ENCODE measurements around the gene WDR49.

The WDR49 gene

DNA sequence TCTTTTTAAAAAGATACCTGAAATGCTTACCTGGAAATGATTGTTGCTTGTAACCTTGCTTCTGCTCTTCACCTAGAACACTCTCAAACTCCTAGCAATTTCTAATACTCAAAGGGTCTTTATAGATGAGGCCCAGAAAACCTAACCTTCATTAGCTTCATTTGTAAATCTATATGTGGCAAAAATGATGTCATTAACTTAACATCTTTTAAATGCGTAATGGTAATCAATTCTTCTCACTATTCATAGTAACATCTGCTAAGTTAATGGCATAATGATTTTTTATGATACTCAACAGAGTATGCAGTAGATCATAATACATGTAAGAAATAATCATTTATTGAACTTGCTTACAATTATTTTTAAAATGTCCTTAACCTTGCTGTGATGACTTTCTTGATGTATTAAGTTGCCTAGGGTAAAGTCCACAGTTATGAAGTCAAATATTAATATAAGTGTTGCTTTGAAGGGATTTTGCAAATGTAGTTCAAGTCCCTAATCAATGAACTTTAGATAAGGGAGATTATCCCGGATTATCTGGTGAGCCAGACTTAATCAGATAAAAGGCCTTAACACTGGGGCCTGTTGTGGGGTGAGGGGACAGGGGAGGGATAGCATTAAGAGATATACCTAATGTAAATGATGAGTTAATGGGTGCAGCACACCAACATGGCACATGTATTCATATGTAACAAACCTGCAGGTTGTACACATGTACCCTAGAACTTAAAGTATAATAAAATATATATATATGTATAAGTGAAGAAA, 169.8 kb downstream of the WDR49 start:
- DNase-seq, result no peak

DNA sequence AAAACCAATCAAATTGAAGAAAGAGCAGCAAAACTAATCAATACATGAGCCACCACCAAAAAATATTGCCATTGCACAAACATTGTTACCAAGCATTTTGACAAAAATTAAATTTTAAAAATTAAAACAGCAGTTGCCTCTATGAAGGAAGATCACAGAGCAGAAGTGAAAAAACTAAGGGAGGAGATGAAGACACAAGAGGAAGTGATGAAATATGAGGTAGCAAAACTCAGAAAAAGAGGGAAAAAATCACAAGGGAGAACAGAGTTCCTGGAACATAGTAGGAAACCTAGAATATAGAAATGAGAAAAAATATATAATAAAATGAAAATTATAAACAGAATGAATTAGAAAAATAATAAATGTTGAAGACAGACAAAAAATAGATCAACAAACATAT, 172.6 kb downstream of the WDR49 start:
- DNase-seq, result no peak

DNA sequence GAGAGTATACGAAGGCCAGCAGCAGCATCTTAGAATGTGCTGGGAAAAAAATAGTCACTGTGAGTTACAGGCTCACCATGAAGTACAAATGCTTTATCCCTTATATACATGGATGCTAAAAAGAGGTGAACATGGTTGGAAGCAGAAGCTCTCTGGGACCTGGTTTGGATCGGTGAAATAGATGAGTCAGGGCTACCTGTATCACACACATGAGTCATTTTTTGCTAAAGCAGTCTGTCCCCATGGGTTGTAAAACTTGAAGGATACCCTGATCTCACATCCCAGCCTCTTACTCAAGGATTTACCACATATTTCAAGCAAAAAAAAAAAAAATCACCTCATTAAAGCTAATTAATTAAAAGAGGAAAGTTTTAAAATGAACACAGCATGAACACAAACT, 173.0 kb downstream of the WDR49 start:
- no peak for DNase-seq

DNA sequence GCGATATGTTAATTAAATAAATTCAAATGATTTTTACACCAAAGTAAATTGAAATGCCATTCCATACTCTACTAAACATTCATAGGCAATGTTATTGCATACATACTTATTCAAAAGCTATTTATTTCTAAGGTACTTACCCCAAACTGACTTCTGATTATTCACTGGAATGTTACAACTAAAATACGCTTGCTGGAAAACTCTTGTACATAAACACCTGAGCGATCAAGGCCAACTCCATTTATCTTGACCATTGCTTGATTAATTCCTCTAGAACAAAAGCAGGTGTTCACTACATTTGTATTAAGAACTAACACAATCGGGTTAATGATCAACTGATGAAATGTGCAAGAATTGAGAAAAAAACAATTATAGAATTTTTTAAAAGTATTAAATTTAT, 179.9 kb downstream of the WDR49 start, which contains the start of gene SERPINI2:
TSS of gene SERPINI2 (minus strand) at position 180 of the 400 bp plus-strand sequence. CDS start 2,208 bp downstream, outside the sequence.
- DNase-seq, result no peak

DNA sequence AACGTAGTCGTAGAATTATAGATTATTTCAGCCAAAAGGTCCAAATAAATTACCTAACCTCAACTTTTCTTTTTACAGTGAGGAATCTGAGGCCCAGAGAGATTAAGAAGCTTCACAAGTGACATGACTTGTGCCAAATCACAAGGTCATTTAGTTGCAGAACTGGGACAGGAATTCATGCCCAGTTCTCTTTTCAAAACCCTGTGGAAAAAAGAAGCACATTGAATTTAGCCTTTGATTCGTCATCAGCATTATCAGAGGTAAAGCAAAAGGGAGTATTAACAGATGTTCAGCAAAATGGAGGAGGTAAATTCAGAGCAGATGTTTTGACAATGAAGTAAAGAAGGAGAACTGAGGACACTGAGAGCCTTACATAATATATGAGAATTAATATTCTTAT, 184.4 kb downstream of the WDR49 start:
- DNase-seq, result no peak

DNA sequence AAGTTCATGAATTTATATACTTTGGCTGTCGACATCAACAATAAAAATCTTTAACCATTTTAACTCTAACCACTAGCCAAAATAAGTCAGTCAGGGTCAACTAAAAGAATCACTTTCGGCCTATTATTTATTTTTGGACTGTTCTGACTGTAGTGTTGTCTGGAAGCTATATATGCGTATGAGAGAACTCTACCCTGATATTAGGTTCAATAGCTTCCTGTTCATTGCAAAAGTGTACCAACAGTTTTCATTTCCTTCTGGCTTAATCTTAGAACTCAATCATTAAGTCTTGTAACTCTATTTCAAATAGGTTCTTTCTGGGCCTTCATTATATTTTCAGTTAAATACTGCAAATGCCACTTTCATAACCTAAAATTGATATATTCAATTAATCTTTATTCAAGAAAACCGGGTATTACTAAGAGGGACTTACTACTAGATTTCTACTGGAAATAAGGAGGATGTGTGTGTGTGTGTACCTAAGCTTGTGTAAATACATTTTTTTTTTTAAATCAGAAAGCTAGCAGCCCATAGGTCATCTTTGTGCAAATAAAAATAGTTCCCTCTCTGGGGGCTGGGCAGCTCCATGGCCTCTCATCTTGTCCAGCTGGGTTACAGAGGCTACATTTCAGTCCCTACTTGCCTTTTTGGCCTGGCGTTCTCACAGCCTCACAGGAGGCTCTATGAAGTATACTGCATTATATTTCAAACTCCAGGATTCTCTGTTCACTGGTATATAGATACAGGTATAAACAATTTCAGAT, 185.7 kb downstream of the WDR49 start:
- DNase-seq, result no peak

DNA sequence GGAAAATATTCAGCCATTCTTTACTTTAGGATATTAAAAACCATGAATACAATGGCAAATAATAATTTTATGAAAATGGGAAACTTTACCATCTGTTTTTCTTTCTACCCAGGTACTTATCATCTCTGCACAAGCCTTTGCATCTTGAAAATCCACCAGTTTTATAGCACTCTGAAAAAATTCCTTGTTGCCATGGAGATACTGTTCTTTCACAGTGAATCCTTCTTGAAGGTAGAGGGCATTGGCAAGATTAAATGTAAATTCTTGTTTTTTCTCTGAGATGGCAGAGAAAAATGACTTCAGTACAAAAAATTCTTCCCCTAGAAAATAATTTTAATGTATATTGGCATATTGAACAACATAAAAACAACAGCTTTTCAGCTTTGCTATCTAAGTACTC, 186.8 kb downstream of the WDR49 start:
- no peak for DNase-seq

GRCh38 chr3:167456157-167456799, 197.5 kb downstream of the WDR49 start:
- no peak for DNase-seq

- DNase-seq, result no peak
These were observed 199.9 kb downstream of the WDR49 start for GRCh38 chr3:167453815-167454214.

DNA sequence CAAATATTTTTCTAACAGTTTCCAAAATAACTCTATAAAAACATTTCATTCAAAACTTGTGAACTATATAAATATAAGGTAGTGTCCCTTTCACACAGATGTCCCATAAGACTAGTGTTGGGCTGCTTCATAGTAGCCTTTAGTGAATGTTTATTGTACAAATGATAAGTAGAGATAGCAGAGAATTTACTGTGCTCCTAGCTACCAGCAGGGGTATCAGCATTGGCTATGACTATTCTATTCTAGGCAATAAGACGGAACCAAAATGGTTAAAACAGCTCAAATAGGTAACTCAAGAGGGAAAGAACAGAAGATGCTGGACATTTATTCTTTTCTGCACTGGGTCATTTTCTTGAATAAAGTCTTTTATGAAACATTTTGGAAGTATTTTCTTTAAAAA, 202.5 kb downstream of the WDR49 start:
- DNase-seq, result no peak

DNA sequence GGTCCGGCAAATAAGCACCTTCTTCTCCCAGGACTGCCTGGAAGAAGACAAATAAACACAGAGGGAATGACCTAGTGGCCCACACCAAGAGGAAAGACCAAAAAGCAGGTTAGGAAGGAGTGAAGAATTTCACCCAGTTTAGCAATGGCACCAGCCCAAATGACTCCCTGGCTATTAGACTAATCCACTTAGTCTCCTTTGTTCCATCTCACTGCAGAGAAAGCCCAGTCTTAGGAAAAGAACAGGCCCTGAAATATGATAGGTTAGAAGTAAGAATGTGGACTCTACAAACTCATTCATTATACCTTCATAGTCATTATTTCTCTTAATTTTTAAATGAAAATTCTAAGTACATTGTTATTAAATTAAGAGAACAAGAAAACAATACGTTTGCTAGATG, 203.1 kb downstream of the WDR49 start:
- DNase-seq, result no peak

GRCh38 chr3:167450195-167450594, 203.5 kb downstream of the WDR49 start:
- DNase-seq, result no peak

GRCh38 chr3:167445491-167445890, 208.3 kb downstream of the WDR49 start:
- DNase-seq, result no peak

GRCh38 chr3:167441256-167441655, 212.5 kb downstream of the WDR49 start:
- no peak for DNase-seq

- DNase-seq, result no peak
These were observed 216.2 kb downstream of the WDR49 start for GRCh38 chr3:167437428-167438139.
